ENCODE results near the gene KRT6A. TPM values are rescaled to one million over a fixed set of nuclear protein-coding genes. Genes with fewer than 3 reads are reported as not detected.

The KRT6A gene
- polyA plus RNA-seq, 4 donors: 0.13 to 6.7 (median 3.2) TPM; not detected in 1

DNA sequence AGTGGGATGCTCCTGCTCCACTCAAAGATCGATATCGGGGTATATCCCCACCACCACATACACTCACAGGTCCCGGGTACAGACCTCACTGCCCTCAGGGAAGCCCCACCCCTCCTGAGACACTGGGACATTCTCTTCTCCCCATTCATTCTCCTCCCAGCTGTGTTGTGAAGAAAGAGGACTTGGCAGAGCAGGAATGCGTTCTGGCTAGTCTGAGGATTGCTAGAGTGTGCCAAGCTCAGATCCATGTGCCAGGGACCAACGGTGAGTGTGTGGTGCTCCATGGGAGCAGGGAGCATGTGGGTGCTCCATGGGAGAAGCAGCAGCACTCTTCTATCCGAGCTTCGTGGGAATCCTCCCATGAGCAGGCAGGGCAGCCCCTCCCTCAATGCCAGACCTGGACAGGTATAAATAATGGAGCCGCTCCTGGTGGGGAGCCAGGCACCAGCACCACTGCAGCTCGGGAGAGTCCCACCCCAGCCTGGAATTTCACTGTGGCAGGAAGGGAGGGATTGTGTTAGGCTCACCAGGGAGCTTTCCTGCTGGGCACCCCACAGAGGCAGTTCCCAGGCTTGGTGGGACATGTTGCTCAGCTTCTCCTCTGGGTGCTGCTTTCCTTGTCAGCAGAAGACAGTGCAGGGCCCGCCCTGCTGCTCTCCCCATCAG lies 29.4 kb upstream of the KRT6A start:
- DNase-seq (no peak), FAIRE-seq (no peak)
- no peak overlapping the region for H3K27ac ChIP-seq (ENCODE audit: low read depth in 1 of 3, low read length in 2 of 3)

DNA sequence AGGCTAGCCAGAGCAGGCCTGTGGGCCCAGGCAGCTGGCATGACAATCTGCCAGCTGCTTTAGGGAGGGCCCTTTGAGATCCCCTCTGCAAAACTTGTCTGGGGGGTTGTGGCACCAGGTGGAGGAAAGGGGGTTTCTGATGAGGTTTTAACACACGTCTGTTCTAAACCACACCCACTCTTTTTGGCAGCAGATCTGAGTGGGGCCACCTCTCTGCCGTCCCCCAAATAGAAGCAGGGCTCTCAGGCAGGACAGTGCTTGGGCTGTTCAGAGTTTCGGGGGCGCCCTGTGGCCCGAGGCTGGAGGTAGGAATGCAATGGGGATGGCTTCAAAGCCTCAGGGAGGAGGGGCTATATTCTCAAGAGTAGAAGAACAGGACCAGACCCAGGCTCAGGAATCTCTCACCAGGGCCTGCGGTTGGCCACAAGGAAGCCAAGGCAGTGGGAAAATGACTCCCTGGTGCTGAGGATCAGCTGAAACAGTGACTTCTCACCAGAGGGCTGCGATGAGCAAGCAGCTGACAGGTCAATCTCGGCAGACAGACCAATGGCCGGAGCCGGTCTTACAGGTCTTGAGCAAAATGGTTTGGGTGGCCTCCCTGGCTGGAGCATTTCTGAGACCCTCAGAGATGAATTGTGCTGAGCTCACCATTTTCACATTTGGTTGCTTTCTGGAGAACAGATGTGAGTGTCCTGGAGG lies 28.7 kb upstream of the KRT6A start:
- Histone ChIP-seq H3K27ac (ENCODE audit: low read depth in 1 of 3, low read length in 2 of 3) (no peak overlapping the region), H3K9me3 (ENCODE audit: control insufficient read depth in 2 of 2, insufficient read depth in 1 of 2, low read depth in 1 of 2, low read length in 1 of 2) (no peaks in the 10 kb centered on the region), H3K4me3 (ENCODE audit: low read depth in 1 of 3, low read length in 3 of 3) (no peak overlapping the region), H3K36me3 (ENCODE audit: control insufficient read depth in 3 of 3, insufficient read depth in 2 of 3, low read depth in 1 of 3, low read length in 3 of 3) (no peaks in the 10 kb centered on the region), H3K27me3 (ENCODE audit: control insufficient read depth in 3 of 3, insufficient read depth in 3 of 3, low read length in 3 of 3) (peaks cover 0 to 3% (median 2%) of the 10 kb centered on the region in 3 donors), H3K4me1 (ENCODE audit: control insufficient read depth in 3 of 3, insufficient read depth in 2 of 3, low read depth in 1 of 3, low read length in 2 of 3) (peaks cover 0 to 9% (median 2%) of the 10 kb centered on the region in 3 donors)
- DNase-seq (no peak), FAIRE-seq (no peak)
- 72 to 75% (median 74%) methylated on average over 10 of the region's 10 CpGs for WGBS, 3 donors

More for the DNA sequence above, 29.4 kb upstream of the KRT6A start:
- H3K27me3 ChIP-seq (ENCODE audit: control insufficient read depth in 3 of 3, insufficient read depth in 3 of 3, low read length in 3 of 3): peaks cover 0 to 3% (median 0%) of the 10 kb centered on the region in 3 donors
- no peaks in the 10 kb centered on the region for H3K36me3 ChIP-seq (ENCODE audit: control insufficient read depth in 3 of 3, insufficient read depth in 2 of 3, low read depth in 1 of 3, low read length in 3 of 3)
- no peaks in the 10 kb centered on the region for H3K9me3 ChIP-seq (ENCODE audit: control insufficient read depth in 2 of 2, insufficient read depth in 1 of 2, low read depth in 1 of 2, low read length in 1 of 2)
- peaks cover 0 to 9% (median 2%) of the 10 kb centered on the region in 3 donors for H3K4me1 ChIP-seq (ENCODE audit: control insufficient read depth in 3 of 3, insufficient read depth in 2 of 3, low read depth in 1 of 3, low read length in 2 of 3)
- 53 to 75% (median 61%) methylated on average over 10 of the region's 10 CpGs for WGBS, 3 donors
- no peak overlapping the region for H3K4me3 ChIP-seq (ENCODE audit: low read depth in 1 of 3, low read length in 3 of 3)

DNA sequence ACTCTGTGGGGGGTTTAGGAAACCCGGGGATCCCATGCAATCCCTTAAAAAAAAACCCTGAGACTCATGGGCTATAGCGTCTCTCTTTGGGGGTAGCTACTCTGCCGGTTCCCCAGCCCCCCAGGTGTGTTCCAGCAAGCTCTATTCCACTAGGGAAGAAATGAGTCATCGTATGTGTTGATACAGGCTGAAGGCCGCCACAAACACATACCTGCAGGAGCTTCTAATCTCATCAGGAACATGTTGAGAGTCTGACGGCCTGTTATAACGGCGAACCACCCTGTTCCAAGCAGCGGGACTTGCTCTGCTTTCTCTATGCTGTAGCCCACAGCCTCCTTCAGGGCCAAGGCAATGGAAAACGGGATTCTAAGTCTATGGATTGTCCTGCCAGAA lies 28.1 kb upstream of the KRT6A start:
- no peaks in the 10 kb centered on the region for H3K9me3 ChIP-seq (ENCODE audit: control insufficient read depth in 2 of 2, insufficient read depth in 1 of 2, low read depth in 1 of 2, low read length in 1 of 2)
- no peak overlapping the region for H3K4me3 ChIP-seq (ENCODE audit: low read depth in 1 of 3, low read length in 3 of 3)
- FAIRE-seq (no peak), DNase-seq (peak; percentile 61 to 77)
- 16 to 59% (median 24%) methylated on average over 10 of the region's 10 CpGs for WGBS, 3 donors
- H3K36me3 ChIP-seq (ENCODE audit: control insufficient read depth in 3 of 3, insufficient read depth in 2 of 3, low read depth in 1 of 3, low read length in 3 of 3): no peaks in the 10 kb centered on the region
- H3K27me3 ChIP-seq (ENCODE audit: control insufficient read depth in 3 of 3, insufficient read depth in 3 of 3, low read length in 3 of 3): peaks cover 0 to 3% (median 2%) of the 10 kb centered on the region in 3 donors
- H3K27ac ChIP-seq (ENCODE audit: low read depth in 1 of 3, low read length in 2 of 3): no peak overlapping the region
- H3K4me1 ChIP-seq (ENCODE audit: control insufficient read depth in 3 of 3, insufficient read depth in 2 of 3, low read depth in 1 of 3, low read length in 2 of 3): peaks cover 0 to 9% (median 2%) of the 10 kb centered on the region in 3 donors

DNA sequence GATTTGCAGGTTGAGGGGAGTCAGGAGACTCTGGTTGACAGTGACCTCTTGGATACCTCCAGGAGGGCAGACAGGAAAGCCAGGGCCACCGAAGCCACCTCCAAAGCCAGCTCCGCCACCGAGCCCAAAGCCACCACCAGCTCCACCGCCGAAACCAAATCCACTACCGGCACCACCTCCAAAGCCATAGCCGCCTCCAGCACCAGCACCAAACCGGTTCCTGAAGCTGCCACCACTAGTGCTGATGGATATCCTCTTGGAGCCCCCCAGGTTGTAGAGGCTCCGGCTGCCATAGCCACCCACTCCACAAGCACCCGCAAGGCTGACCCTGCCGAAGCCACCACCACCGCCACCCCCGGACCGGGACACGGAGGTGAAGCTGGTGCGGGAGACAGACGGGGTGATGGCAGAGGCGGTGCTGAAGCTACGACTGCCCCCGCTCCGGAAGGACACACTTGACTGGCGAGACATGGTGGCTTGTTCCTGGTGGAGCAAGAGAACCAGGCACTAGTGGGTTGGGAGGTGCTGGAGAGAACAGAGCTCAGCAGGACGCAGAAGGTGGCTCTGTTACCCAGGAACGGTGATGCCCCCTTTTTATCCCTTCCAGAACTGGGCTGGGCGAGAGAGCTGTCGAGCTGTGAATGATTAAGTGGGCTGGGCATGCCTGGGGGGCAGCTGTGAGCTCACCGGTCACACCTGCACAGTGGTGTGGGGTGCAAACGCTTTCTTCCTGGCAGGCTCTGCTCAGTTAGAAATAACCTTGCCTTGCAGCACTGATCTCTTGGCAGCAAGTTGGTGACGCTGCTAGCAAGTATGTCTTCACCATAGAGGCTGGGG lies 27.0 kb upstream of the KRT6A start, which contains the start of gene KRT5:
KRT5 (minus strand) TSS at position 569 of the 837 bp plus-strand sequence; CDS start at position 471, 98 bp downstream.
- DNase-seq: no peak
- 84 to 92% (median 89%) methylated on average over 29 of the region's 29 CpGs for WGBS, 3 donors
- FAIRE-seq: no peak

GRCh38 chr12:52519387-52519703 lies 26.3 kb upstream of the KRT6A start:
- Histone ChIP-seq H3K4me3 (ENCODE audit: low read depth in 1 of 3, low read length in 3 of 3) (no peak overlapping the region), H3K27ac (ENCODE audit: low read depth in 1 of 3, low read length in 2 of 3) (no peak overlapping the region), H3K4me1 (ENCODE audit: control insufficient read depth in 3 of 3, insufficient read depth in 2 of 3, low read depth in 1 of 3, low read length in 2 of 3) (peaks cover 0 to 9% (median 2%) of the 10 kb centered on the region in 3 donors), H3K27me3 (ENCODE audit: control insufficient read depth in 3 of 3, insufficient read depth in 3 of 3, low read length in 3 of 3) (peaks cover 0 to 3% (median 2%) of the 10 kb centered on the region in 3 donors), H3K9me3 (ENCODE audit: control insufficient read depth in 2 of 2, insufficient read depth in 1 of 2, low read depth in 1 of 2, low read length in 1 of 2) (no peaks in the 10 kb centered on the region), H3K36me3 (ENCODE audit: control insufficient read depth in 3 of 3, insufficient read depth in 2 of 3, low read depth in 1 of 3, low read length in 3 of 3) (no peaks in the 10 kb centered on the region)
- FAIRE-seq (no peak), DNase-seq (no peak)
- WGBS, 3 donors: 83 to 89% (median 84%) methylated on average over 3 of the region's 3 CpGs

More for the DNA sequence above, 27.0 kb upstream of the KRT6A start, which contains the start of gene KRT5:
- Histone ChIP-seq H3K36me3 (ENCODE audit: control insufficient read depth in 3 of 3, insufficient read depth in 2 of 3, low read depth in 1 of 3, low read length in 3 of 3) (no peaks in the 10 kb centered on the region), H3K27ac (ENCODE audit: low read depth in 1 of 3, low read length in 2 of 3) (no peak within 1 kb of the TSS), H3K9me3 (ENCODE audit: control insufficient read depth in 2 of 2, insufficient read depth in 1 of 2, low read depth in 1 of 2, low read length in 1 of 2) (no peaks in the 10 kb centered on the region), H3K4me1 (ENCODE audit: control insufficient read depth in 3 of 3, insufficient read depth in 2 of 3, low read depth in 1 of 3, low read length in 2 of 3) (peaks cover 0 to 9% (median 2%) of the 10 kb centered on the region in 3 donors), H3K4me3 (ENCODE audit: low read depth in 1 of 3, low read length in 3 of 3) (no peak within 1 kb of the TSS), H3K27me3 (ENCODE audit: control insufficient read depth in 3 of 3, insufficient read depth in 3 of 3, low read length in 3 of 3) (peaks cover 0 to 3% (median 2%) of the 10 kb centered on the region in 3 donors)

DNA sequence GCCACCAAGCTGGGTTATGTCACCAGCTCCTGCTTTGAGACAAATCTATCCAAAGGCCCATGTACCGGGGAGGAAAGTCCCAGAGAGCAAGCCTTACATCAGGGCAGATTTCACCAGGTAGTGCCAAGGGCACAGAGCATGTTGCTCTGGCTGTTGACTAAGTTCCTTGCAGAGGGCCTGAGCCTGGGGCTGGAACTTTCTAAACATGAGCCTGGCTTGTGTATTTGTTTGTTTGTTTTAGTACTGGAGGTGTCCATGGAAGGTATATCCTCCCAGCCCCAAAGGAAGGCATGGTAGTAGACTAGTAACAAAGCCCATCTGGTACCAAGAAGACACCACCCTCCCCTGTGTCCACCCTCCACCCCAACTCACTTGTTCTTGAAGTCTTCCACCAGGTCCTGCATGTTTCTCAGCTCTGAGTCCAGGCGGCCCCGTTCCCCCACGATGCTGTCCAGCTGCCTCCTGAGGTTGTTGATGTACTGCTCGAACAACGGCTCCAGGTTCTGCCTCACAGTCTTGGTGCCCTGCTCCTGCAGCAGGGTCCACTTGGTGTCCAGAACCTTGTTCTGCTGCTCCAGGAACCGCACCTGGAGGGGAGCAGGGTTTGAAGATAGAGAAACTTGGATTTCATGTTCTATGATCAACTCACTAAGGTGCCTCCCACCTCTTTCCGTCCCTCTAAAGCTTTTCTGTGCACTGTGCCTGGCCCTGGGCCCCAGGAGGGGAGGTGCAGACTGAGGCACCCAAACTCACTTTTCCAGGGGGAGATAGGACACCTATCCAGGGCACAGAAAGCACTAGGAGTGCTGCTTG lies 25.7 kb upstream of the KRT6A start:
- Histone ChIP-seq H3K27me3 (ENCODE audit: control insufficient read depth in 3 of 3, insufficient read depth in 3 of 3, low read length in 3 of 3) (peaks cover 0 to 3% (median 2%) of the 10 kb centered on the region in 3 donors), H3K36me3 (ENCODE audit: control insufficient read depth in 3 of 3, insufficient read depth in 2 of 3, low read depth in 1 of 3, low read length in 3 of 3) (no peaks in the 10 kb centered on the region), H3K4me1 (ENCODE audit: control insufficient read depth in 3 of 3, insufficient read depth in 2 of 3, low read depth in 1 of 3, low read length in 2 of 3) (peaks cover 0 to 9% (median 2%) of the 10 kb centered on the region in 3 donors), H3K27ac (ENCODE audit: low read depth in 1 of 3, low read length in 2 of 3) (no peak overlapping the region), H3K9me3 (ENCODE audit: control insufficient read depth in 2 of 2, insufficient read depth in 1 of 2, low read depth in 1 of 2, low read length in 1 of 2) (no peaks in the 10 kb centered on the region), H3K4me3 (ENCODE audit: low read depth in 1 of 3, low read length in 3 of 3) (no peak overlapping the region)
- WGBS, 3 donors: 80 to 88% (median 82%) methylated on average over 8 of the region's 8 CpGs
- no peak for FAIRE-seq
- no peak for DNase-seq

GRCh38 chr12:52517888-52518287 lies 24.8 kb upstream of the KRT6A start:
- Histone ChIP-seq H3K36me3 (ENCODE audit: control insufficient read depth in 3 of 3, insufficient read depth in 2 of 3, low read depth in 1 of 3, low read length in 3 of 3) (no peaks in the 10 kb centered on the region), H3K9me3 (ENCODE audit: control insufficient read depth in 2 of 2, insufficient read depth in 1 of 2, low read depth in 1 of 2, low read length in 1 of 2) (no peaks in the 10 kb centered on the region), H3K27me3 (ENCODE audit: control insufficient read depth in 3 of 3, insufficient read depth in 3 of 3, low read length in 3 of 3) (peaks cover 0 to 2% (median 1%) of the 10 kb centered on the region in 3 donors), H3K4me1 (ENCODE audit: control insufficient read depth in 3 of 3, insufficient read depth in 2 of 3, low read depth in 1 of 3, low read length in 2 of 3) (peaks cover 0 to 9% (median 2%) of the 10 kb centered on the region in 3 donors), H3K27ac (ENCODE audit: low read depth in 1 of 3, low read length in 2 of 3) (no peak overlapping the region), H3K4me3 (ENCODE audit: low read depth in 1 of 3, low read length in 3 of 3) (no peak overlapping the region)
- 86 to 94% (median 90%) methylated on average over 5 of the region's 5 CpGs for WGBS, 3 donors
- FAIRE-seq (no peak), DNase-seq (no peak)

All from small intestine (tissue), 7 donors.